HepG2 (cell line): ENCODE results near the gene LCE2C. TPM values are rescaled to one million over a fixed set of nuclear protein-coding genes. Genes with fewer than 3 reads are reported as not detected.

Source experiments
- HHEX ChIP-seq: IDR thresholded peaks from 2 replicates; pipeline ENCODE4 v1.6.1; 2016; ENCODE audit warnings: control low read depth
- MTA3 ChIP-seq: sonication (generic); formaldehyde crosslinking; IDR thresholded peaks from 2 replicates; pipeline ENCODE4 v1.4.0; 2020; ENCODE audit warnings: missing genetic modification reagents
- PAWR ChIP-seq: sonication (generic); formaldehyde crosslinking; IDR thresholded peaks from 2 replicates; pipeline ENCODE4 v1.4.0; 2020; ENCODE audit warnings: missing genetic modification reagents, mild to moderate bottlenecking, borderline replicate concordance
- ZNF24 ChIP-seq: fragments of 450-650 bp; IDR thresholded peaks from 2 replicates; pipeline ENCODE4 v1.6.1; 2017; ENCODE audit warnings: antibody characterized with exemption, mild to moderate bottlenecking
- ZNF777 ChIP-seq: sonication (generic); formaldehyde crosslinking; IDR thresholded peaks from 2 replicates; pipeline ENCODE4 v1.4.0; 2020; ENCODE audit warnings: missing genetic modification reagents
- polyA plus RNA-seq, 8 experiments: library from polyadenylated mRNA; depleted of rRNA in 3 of 8; stranded (reverse) in 7 of 8; unstranded in 1 of 8; fragments of >200 nt; fragmentation: Illumina TruSeq in 4 of 8; extraction: Trizol in 4 of 8; gene quantifications; 2 replicates each; pipeline versions ENCODE4 v1.2.1 to v1.2.3, GENCODE V29; 2011 to 2016; ENCODE audit warnings: low read depth in 4 of 8, missing spikeins in 1 of 8, mixed read lengths in 1 of 8; ENCODE audit not compliant: insufficient read depth in 1 of 8
- total RNA-seq, 5 experiments: library from RNA; depleted of rRNA; stranded (reverse); fragments of >200 nt; fragmentation: Illumina TruSeq; extraction: Trizol; gene quantifications; 2 replicates each; pipeline ENCODE4 v1.2.3, GENCODE V29; 2016; ENCODE audit warnings: low read depth in 1 of 5
- TF ChIP-seq, protein P1 (sequence below): sonication (generic); formaldehyde crosslinking; IDR thresholded peaks from 2 replicates; pipeline ENCODE4 v1.4.0; 2020; ENCODE audit warnings: missing genetic modification reagents, borderline replicate concordance
- TF ChIP-seq, protein P2 (sequence below): sonication (generic); formaldehyde crosslinking; IDR thresholded peaks from 2 replicates; pipeline ENCODE4 v1.4.0; 2020; ENCODE audit warnings: missing genetic modification reagents, borderline replicate concordance
- TF ChIP-seq, protein P3 (sequence below): sonication (generic); formaldehyde crosslinking; IDR thresholded peaks from 2 replicates; pipeline ENCODE4 v1.8.1; 2023; ENCODE audit warnings: mild to moderate bottlenecking, inconsistent platforms, moderate library complexity, missing genetic modification reagents, borderline replicate concordance
- TF ChIP-seq, protein P4 (sequence below): sonication (generic); formaldehyde crosslinking; IDR thresholded peaks from 2 replicates; pipeline ENCODE4; 2020; ENCODE audit warnings: missing genetic modification reagents, mild to moderate bottlenecking, borderline replicate concordance
- TF ChIP-seq, protein P5 (sequence below): sonication (generic); formaldehyde crosslinking; IDR thresholded peaks from 2 replicates; pipeline ENCODE4 v1.8.0; 2022; ENCODE audit warnings: mild to moderate bottlenecking, missing genetic modification reagents, moderate library complexity

The LCE2C gene
- total and polyA plus RNA-seq, 2 of the 13 experiments (the other 11 are each of a cell fraction or from before 2014, with no cell fraction given), result not detected

DNA sequence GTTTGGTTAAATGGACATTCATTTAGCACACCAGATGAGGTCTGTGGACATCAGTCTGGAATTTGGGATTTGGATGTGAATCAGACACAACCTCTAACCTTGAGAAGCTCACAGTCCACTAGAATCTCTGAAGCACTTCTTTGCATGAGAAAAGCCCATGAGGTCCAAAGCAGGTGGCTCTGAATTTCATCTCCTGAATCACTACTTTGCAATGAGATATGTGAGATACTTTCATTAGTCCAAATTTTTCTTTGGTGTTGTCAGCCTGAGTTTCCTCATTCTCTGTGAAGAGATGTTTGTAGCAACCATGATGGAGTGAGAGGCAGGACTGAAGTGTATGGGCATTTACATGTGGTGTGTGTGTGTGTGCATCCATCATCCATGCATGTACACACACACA lies 28.4 kb upstream of the LCE2C start (continued):
- TF ChIP-seq, protein P1, sequence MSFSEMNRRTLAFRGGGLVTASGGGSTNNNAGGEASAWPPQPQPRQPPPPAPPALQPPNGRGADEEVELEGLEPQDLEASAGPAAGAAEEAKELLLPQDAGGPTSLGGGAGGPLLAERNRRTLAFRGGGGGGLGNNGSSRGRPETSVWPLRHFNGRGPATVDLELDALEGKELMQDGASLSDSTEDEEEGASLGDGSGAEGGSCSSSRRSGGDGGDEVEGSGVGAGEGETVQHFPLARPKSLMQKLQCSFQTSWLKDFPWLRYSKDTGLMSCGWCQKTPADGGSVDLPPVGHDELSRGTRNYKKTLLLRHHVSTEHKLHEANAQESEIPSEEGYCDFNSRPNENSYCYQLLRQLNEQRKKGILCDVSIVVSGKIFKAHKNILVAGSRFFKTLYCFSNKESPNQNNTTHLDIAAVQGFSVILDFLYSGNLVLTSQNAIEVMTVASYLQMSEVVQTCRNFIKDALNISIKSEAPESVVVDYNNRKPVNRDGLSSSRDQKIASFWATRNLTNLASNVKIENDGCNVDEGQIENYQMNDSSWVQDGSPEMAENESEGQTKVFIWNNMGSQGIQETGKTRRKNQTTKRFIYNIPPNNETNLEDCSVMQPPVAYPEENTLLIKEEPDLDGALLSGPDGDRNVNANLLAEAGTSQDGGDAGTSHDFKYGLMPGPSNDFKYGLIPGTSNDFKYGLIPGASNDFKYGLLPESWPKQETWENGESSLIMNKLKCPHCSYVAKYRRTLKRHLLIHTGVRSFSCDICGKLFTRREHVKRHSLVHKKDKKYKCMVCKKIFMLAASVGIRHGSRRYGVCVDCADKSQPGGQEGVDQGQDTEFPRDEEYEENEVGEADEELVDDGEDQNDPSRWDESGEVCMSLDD (CRISPR knock-in tag), result no peak
- TF ChIP-seq, protein P2, sequence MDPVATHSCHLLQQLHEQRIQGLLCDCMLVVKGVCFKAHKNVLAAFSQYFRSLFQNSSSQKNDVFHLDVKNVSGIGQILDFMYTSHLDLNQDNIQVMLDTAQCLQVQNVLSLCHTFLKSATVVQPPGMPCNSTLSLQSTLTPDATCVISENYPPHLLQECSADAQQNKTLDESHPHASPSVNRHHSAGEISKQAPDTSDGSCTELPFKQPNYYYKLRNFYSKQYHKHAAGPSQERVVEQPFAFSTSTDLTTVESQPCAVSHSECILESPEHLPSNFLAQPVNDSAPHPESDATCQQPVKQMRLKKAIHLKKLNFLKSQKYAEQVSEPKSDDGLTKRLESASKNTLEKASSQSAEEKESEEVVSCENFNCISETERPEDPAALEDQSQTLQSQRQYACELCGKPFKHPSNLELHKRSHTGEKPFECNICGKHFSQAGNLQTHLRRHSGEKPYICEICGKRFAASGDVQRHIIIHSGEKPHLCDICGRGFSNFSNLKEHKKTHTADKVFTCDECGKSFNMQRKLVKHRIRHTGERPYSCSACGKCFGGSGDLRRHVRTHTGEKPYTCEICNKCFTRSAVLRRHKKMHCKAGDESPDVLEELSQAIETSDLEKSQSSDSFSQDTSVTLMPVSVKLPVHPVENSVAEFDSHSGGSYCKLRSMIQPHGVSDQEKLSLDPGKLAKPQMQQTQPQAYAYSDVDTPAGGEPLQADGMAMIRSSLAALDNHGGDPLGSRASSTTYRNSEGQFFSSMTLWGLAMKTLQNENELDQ (CRISPR knock-in tag), result no peak
- no peak for TF ChIP-seq ZNF777 (CRISPR knock-in tag)
- TF ChIP-seq ZNF24, result no peak
- no peak for TF ChIP-seq HHEX
- TF ChIP-seq, protein P3, sequence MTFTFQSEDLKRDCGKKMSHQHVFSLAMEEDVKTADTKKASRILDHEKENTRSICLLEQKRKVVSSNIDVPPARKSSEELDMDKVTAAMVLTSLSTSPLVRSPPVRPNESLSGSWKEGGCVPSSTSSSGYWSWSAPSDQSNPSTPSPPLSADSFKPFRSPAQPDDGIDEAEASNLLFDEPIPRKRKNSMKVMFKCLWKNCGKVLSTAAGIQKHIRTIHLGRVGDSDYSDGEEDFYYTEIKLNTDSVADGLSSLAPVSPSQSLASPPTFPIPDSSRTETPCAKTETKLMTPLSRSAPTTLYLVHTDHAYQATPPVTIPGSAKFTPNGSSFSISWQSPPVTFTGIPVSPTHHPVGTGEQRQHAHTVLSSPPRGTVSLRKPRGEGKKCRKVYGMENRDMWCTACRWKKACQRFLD (CRISPR knock-in tag), result no peak
- TF ChIP-seq, protein P4, sequence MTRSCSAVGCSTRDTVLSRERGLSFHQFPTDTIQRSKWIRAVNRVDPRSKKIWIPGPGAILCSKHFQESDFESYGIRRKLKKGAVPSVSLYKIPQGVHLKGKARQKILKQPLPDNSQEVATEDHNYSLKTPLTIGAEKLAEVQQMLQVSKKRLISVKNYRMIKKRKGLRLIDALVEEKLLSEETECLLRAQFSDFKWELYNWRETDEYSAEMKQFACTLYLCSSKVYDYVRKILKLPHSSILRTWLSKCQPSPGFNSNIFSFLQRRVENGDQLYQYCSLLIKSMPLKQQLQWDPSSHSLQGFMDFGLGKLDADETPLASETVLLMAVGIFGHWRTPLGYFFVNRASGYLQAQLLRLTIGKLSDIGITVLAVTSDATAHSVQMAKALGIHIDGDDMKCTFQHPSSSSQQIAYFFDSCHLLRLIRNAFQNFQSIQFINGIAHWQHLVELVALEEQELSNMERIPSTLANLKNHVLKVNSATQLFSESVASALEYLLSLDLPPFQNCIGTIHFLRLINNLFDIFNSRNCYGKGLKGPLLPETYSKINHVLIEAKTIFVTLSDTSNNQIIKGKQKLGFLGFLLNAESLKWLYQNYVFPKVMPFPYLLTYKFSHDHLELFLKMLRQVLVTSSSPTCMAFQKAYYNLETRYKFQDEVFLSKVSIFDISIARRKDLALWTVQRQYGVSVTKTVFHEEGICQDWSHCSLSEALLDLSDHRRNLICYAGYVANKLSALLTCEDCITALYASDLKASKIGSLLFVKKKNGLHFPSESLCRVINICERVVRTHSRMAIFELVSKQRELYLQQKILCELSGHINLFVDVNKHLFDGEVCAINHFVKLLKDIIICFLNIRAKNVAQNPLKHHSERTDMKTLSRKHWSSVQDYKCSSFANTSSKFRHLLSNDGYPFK (CRISPR knock-in tag), result no peak
- TF ChIP-seq, protein P5, sequence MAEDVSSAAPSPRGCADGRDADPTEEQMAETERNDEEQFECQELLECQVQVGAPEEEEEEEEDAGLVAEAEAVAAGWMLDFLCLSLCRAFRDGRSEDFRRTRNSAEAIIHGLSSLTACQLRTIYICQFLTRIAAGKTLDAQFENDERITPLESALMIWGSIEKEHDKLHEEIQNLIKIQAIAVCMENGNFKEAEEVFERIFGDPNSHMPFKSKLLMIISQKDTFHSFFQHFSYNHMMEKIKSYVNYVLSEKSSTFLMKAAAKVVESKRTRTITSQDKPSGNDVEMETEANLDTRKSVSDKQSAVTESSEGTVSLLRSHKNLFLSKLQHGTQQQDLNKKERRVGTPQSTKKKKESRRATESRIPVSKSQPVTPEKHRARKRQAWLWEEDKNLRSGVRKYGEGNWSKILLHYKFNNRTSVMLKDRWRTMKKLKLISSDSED (CRISPR knock-in tag), result no peak
- TF ChIP-seq PAWR (CRISPR knock-in tag), result no peak
- no peak for TF ChIP-seq MTA3 (CRISPR knock-in tag)
- TF ChIP-seq, all 625 proteins: peak for 0
